Activated CD4-positive, alpha-beta memory T cell treated with anti-CD3 and anti-CD28 coated beads for 36 hours (primary cell): ENCODE data around the gene MORF4L1. TPM values are rescaled to one million over a fixed set of nuclear protein-coding genes. Genes with fewer than 3 reads are reported as not detected.
"Not testable (repeated sequence)": the region's sequence is repeated elsewhere in the genome, so short reads cannot be mapped to it uniquely, and the experiment has no call there.

ENCODE experiments used
- CTCF ChIA-PET: fragments of 350-600 bp; sonication (Branson Sonifier 250); formaldehyde crosslinking; loops from one replicate; lab custom pipeline; 2021; ENCODE audit warnings: antibody characterized with exemption, inconsistent platforms; lab: Charles Lee
- POLR2A ChIA-PET: fragments of 350-600 bp; sonication (Branson Sonifier 250); formaldehyde crosslinking; loops from one replicate; lab custom pipeline; 2021; ENCODE audit warnings: antibody characterized with exemption; lab: Charles Lee
- DNase-seq: peaks from one replicate; pipeline ENCODE4 v3.0.0-alpha.2; 2020
- H3K27ac Mint-ChIP-seq: one replicate; pipeline ENCODE4 v1.8.0; 2021; ENCODE audit warnings: mixed read lengths
- H3K27me3 Mint-ChIP-seq: one replicate; pipeline ENCODE4 v1.8.0; 2021; ENCODE audit warnings: mixed read lengths
- H3K36me3 Mint-ChIP-seq: one replicate; pipeline ENCODE4 v1.8.0; 2021; ENCODE audit warnings: mixed read lengths
- H3K4me1 Mint-ChIP-seq: one replicate; pipeline ENCODE4 v1.8.0; 2021; ENCODE audit warnings: low read depth, mixed read lengths
- H3K4me3 Mint-ChIP-seq: one replicate; pipeline ENCODE4 v1.8.0; 2021; ENCODE audit warnings: mild to moderate bottlenecking, mixed read lengths
- H3K9me3 Mint-ChIP-seq: one replicate; pipeline ENCODE4 v1.8.0; 2021; ENCODE audit warnings: mixed read lengths
- intact Hi-C: fragments of 100-400 bp; cut with micrococcal nuclease; formaldehyde crosslinking; loops from one replicate; pipeline ENCODE4 v1.15.1; 2023
- total RNA-seq, 2 experiments: library from RNA; stranded (reverse); gene quantifications; one replicate each; pipeline ENCODE4 v1.2.3, GENCODE V29; 2021

Gene MORF4L1
- total RNA-seq, 2 experiments from 2014 or later, result 262 TPM

- CTCF ChIA-PET, result interaction anchor here (0.6 to 2.0 kb wide), 3 partner anchors 11 to 16 kb away, joined by 3 to 6 read pairs (median 3); no protein-coding TSS in a partner anchor
- Mint-ChIP-seq H3K9me3 (no peaks in the 10 kb centered on the region), H3K27me3 (no peaks in the 10 kb centered on the region)
Observed at GRCh38 chr15:78921517-78921916, 48.8 kb downstream of the MORF4L1 start.

GRCh38 chr15:78921940-78922339 is 49.2 kb downstream of the MORF4L1 start:
- CTCF ChIA-PET, result interaction anchor here (0.6 to 1.2 kb wide), 2 partner anchors 15 to 58 kb away, joined by 3 to 5 read pairs; no protein-coding TSS in a partner anchor
- POLR2A ChIA-PET, result interaction anchor here (1.3 kb wide), 1 partner anchor 42 kb away, joined by 3 read pairs; no protein-coding TSS in a partner anchor
- H3K4me3 Mint-ChIP-seq, result no peak overlapping the region
- peaks cover 29% of the 10 kb centered on the region for H3K36me3 Mint-ChIP-seq
- H3K4me1 Mint-ChIP-seq, result no peaks in the 10 kb centered on the region
- intact Hi-C loops, result no loop called here
- no peak for DNase-seq
- no peaks in the 10 kb centered on the region for H3K9me3 Mint-ChIP-seq
- no peak overlapping the region for H3K27ac Mint-ChIP-seq
- no peaks in the 10 kb centered on the region for H3K27me3 Mint-ChIP-seq

More at GRCh38 chr15:78921517-78921916, 48.8 kb downstream of the MORF4L1 start:
- Mint-ChIP-seq H3K4me3 (no peak overlapping the region), H3K36me3 (peaks cover 26% of the 10 kb centered on the region), H3K27ac (peak overlapping the region; percentile 21), H3K4me1 (no peaks in the 10 kb centered on the region)
- no peak for DNase-seq
- POLR2A ChIA-PET, result interaction anchor here (1.3 kb wide), 1 partner anchor 42 kb away, joined by 3 read pairs; no protein-coding TSS in a partner anchor
- intact Hi-C loops, result no loop called here

- Mint-ChIP-seq H3K4me3 (no peak overlapping the region), H3K36me3 (peaks cover 29% of the 10 kb centered on the region), H3K9me3 (no peaks in the 10 kb centered on the region), H3K27me3 (no peaks in the 10 kb centered on the region), H3K27ac (no peak overlapping the region), H3K4me1 (no peaks in the 10 kb centered on the region)
- intact Hi-C loops, result no loop called here
- DNase-seq, result no peak
- POLR2A ChIA-PET, result interaction anchor here (1.3 kb wide), 1 partner anchor 43 kb away, joined by 3 read pairs; no protein-coding TSS in a partner anchor
- CTCF ChIA-PET, result interaction anchor here (1.2 kb wide), 1 partner anchor 57 kb away, joined by 5 read pairs; no protein-coding TSS in a partner anchor
Observed at GRCh38 chr15:78922527-78922926, 49.8 kb downstream of the MORF4L1 start.

GRCh38 chr15:78923015-78923414 is 50.3 kb downstream of the MORF4L1 start:
- H3K27ac Mint-ChIP-seq, result peak overlapping the region; percentile 23
- no peaks in the 10 kb centered on the region for H3K9me3 Mint-ChIP-seq
- H3K36me3 Mint-ChIP-seq, result peaks cover 27% of the 10 kb centered on the region
- DNase-seq, result no peak
- H3K4me3 Mint-ChIP-seq, result no peak overlapping the region
- ChIA-PET CTCF (interaction anchor here (1.2 kb wide), 1 partner anchor 56 kb away, joined by 5 read pairs; no protein-coding TSS in a partner anchor), POLR2A (no interaction called here)
- H3K4me1 Mint-ChIP-seq, result no peaks in the 10 kb centered on the region
- no peaks in the 10 kb centered on the region for H3K27me3 Mint-ChIP-seq
- intact Hi-C loops, result no loop called here

- no peak for DNase-seq
- intact Hi-C loops, result no loop called here
- ChIA-PET POLR2A (interaction anchor here (1.0 kb wide), 1 partner anchor 8 kb away, joined by 3 read pairs; no protein-coding TSS in a partner anchor), CTCF (no interaction called here)
- Mint-ChIP-seq H3K4me1 (no peaks in the 10 kb centered on the region), H3K4me3 (no peak overlapping the region), H3K27me3 (no peaks in the 10 kb centered on the region), H3K9me3 (no peaks in the 10 kb centered on the region), H3K27ac (peak overlapping the region; percentile 64), H3K36me3 (peaks cover 27% of the 10 kb centered on the region)
Observed at GRCh38 chr15:78923480-78924360, 51.0 kb downstream of the MORF4L1 start.

GRCh38 chr15:78925076-78925624 is 52.5 kb downstream of the MORF4L1 start:
- POLR2A ChIA-PET, result interaction anchor here (0.5 kb wide), 1 partner anchor 15 kb away, joined by 4 read pairs; no protein-coding TSS in a partner anchor
- Mint-ChIP-seq H3K4me3 (no peak overlapping the region), H3K36me3 (peaks cover 27% of the 10 kb centered on the region), H3K9me3 (no peaks in the 10 kb centered on the region), H3K27ac (no peak overlapping the region), H3K27me3 (no peaks in the 10 kb centered on the region), H3K4me1 (no peaks in the 10 kb centered on the region)
- CTCF ChIA-PET, result interaction anchor here (1.2 kb wide), 1 partner anchor 55 kb away, joined by 3 read pairs; no protein-coding TSS in a partner anchor
- intact Hi-C loops, result no loop called here
- DNase-seq, result no peak

GRCh38 chr15:78925956-78926743 is 53.5 kb downstream of the MORF4L1 start:
- no peak overlapping the region for H3K27ac Mint-ChIP-seq
- H3K36me3 Mint-ChIP-seq, result peaks cover 25% of the 10 kb centered on the region
- no peaks in the 10 kb centered on the region for H3K9me3 Mint-ChIP-seq
- intact Hi-C loops, result no loop called here
- H3K4me1 Mint-ChIP-seq, result no peaks in the 10 kb centered on the region
- no peaks in the 10 kb centered on the region for H3K27me3 Mint-ChIP-seq
- no peak for DNase-seq
- ChIA-PET POLR2A (no interaction called here), CTCF (interaction anchor here (0.5 to 1.2 kb wide), 2 partner anchors 54 to 532 kb away, joined by 3 read pairs; no protein-coding TSS in a partner anchor)
- no peak overlapping the region for H3K4me3 Mint-ChIP-seq

- Mint-ChIP-seq H3K4me1 (no peaks in the 10 kb centered on the region), H3K9me3 (no peaks in the 10 kb centered on the region), H3K36me3 (peaks cover 15% of the 10 kb centered on the region), H3K27ac (no peak overlapping the region), H3K4me3 (no peak overlapping the region), H3K27me3 (no peaks in the 10 kb centered on the region)
- intact Hi-C loops, result no loop called here
- DNase-seq, result no peak
- ChIA-PET POLR2A (interaction anchor here (1.0 kb wide), 1 partner anchor 22 kb away, joined by 3 read pairs; no protein-coding TSS in a partner anchor), CTCF (interaction anchor here (0.6 kb wide), 1 partner anchor 71 kb away, joined by 3 read pairs; no protein-coding TSS in a partner anchor)
Observed at GRCh38 chr15:78927077-78927790, 54.5 kb downstream of the MORF4L1 start.

GRCh38 chr15:78928176-78928575 is 55.5 kb downstream of the MORF4L1 start:
- CTCF ChIA-PET, intact Hi-C loops, H3K4me3 Mint-ChIP-seq, H3K27me3 Mint-ChIP-seq, H3K9me3 Mint-ChIP-seq, DNase-seq, H3K4me1 Mint-ChIP-seq, H3K27ac Mint-ChIP-seq, POLR2A ChIA-PET: not testable (repeated sequence)
- H3K36me3 Mint-ChIP-seq, result peaks cover 12% of the 10 kb centered on the region

GRCh38 chr15:78928616-78929093 is 56.0 kb downstream of the MORF4L1 start:
- no peak for DNase-seq
- Mint-ChIP-seq H3K4me3 (no peak overlapping the region), H3K4me1 (no peaks in the 10 kb centered on the region), H3K27me3 (no peaks in the 10 kb centered on the region), H3K36me3 (peaks cover 17% of the 10 kb centered on the region), H3K27ac (no peak overlapping the region), H3K9me3 (no peaks in the 10 kb centered on the region)
- intact Hi-C loops, result no loop called here
- POLR2A ChIA-PET, result no interaction called here
- CTCF ChIA-PET, result no interaction called here
